CD4-positive, alpha-beta T cell (primary cell): Measurements from ENCODE around the gene TBC1D16. TPM values are rescaled to one million over a fixed set of nuclear protein-coding genes. Genes with fewer than 3 reads are reported as not detected.
"Not testable (repeated sequence)": the region's sequence is repeated elsewhere in the genome, so short reads cannot be mapped to it uniquely, and the experiment has no call there.

Source experiments
- ATAC-seq: fragments of 200-7000 bp; cut with Tn5 transposase; one replicate; pipeline ENCODE4 v1.10.0; 2022; ENCODE audit warnings: mild to moderate bottlenecking; ENCODE audit not compliant: poor library complexity
- CTCF ChIA-PET: fragments of 350-600 bp; sonication (Branson Sonifier 250); formaldehyde crosslinking; loops from one replicate; lab custom pipeline; 2021; ENCODE audit warnings: antibody characterized with exemption, inconsistent platforms; lab: Charles Lee
- POLR2A ChIA-PET: fragments of 350-600 bp; sonication (Branson Sonifier 250); formaldehyde crosslinking; loops from one replicate; lab custom pipeline; 2021; ENCODE audit warnings: antibody characterized with exemption, inconsistent platforms; lab: Charles Lee
- DNase-seq, 14 experiments: peaks; one replicate each; pipeline ENCODE4 v3.0.0-alpha.2; 2013 to 2020; ENCODE audit warnings: mixed read lengths in 2 of 14
- H3K27ac ChIP-seq, 2 donors: one replicate each; pipeline versions ENCODE4 v1.5.1 to v1.7.0; 2013; ENCODE audit warnings: low read length in 2 of 2, low read depth in 1 of 2, mild to moderate bottlenecking in 1 of 2
- H3K27me3 ChIP-seq, 2 experiments: 1 replicate in 1 of 2; 2 replicates in 1 of 2; pipeline versions ENCODE4 v1.6.1 to v1.7.0; 2013; ENCODE audit warnings: low read length in 2 of 2, control low read depth in 1 of 2, mild to moderate bottlenecking in 1 of 2, moderate library complexity in 1 of 2; ENCODE audit not compliant: insufficient read depth in 2 of 2, control insufficient read depth in 1 of 2
- H3K36me3 ChIP-seq: one replicate; pipeline ENCODE4 v1.6.1; 2013; ENCODE audit warnings: low read length, control low read depth; ENCODE audit not compliant: insufficient read depth
- H3K4me1 ChIP-seq: one replicate; pipeline ENCODE4 v1.6.1; 2013; ENCODE audit warnings: low read length, control low read depth; ENCODE audit not compliant: insufficient read depth
- H3K4me3 ChIP-seq: one replicate; pipeline ENCODE4 v1.5.1; 2013; ENCODE audit warnings: mild to moderate bottlenecking, low read length, moderate library complexity
- H3K9me3 ChIP-seq, 2 experiments: 1 replicate in 1 of 2; 2 replicates in 1 of 2; pipeline versions ENCODE4 v1.6.1 to v1.7.0; 2013; ENCODE audit warnings: low read length in 2 of 2, mild to moderate bottlenecking in 2 of 2, control low read depth in 1 of 2, moderate library complexity in 1 of 2; ENCODE audit not compliant: control insufficient read depth in 1 of 2, insufficient read depth in 1 of 2
- H3K27ac Mint-ChIP-seq: one replicate; pipeline ENCODE4 v1.8.0; 2020; ENCODE audit warnings: mixed read lengths
- H3K27me3 Mint-ChIP-seq: one replicate; pipeline ENCODE4 v1.8.0; 2021; ENCODE audit warnings: mixed read lengths
- H3K36me3 Mint-ChIP-seq: one replicate; pipeline ENCODE4 v1.8.0; 2021; ENCODE audit warnings: low read depth, mixed read lengths
- H3K4me1 Mint-ChIP-seq: one replicate; pipeline ENCODE4 v1.8.0; 2021; ENCODE audit warnings: low read depth, mixed read lengths
- H3K4me3 Mint-ChIP-seq: one replicate; pipeline ENCODE4 v1.8.0; 2020; ENCODE audit warnings: mild to moderate bottlenecking, mixed read lengths
- H3K9me3 Mint-ChIP-seq: one replicate; pipeline ENCODE4 v1.8.0; 2020; ENCODE audit warnings: mixed read lengths
- intact Hi-C, 2 experiments: fragments of 100-400 bp; cut with DNase I in 1 of 2; cut with micrococcal nuclease in 1 of 2; formaldehyde crosslinking; loops; one replicate each; pipeline versions ENCODE4 v1.15.1 to v1.9.0; 2023 to 2025; cut with DNase I, micrococcal nuclease
- total RNA-seq, 174 experiments: library from RNA in 2 of 174; stranded (reverse) in 2 of 174; gene quantifications; one replicate each; pipeline ENCODE4 v1.2.3 and lab custom pipeline; 2021 to 2026
- TF ChIP-seq, protein P1 (sequence below): fragments of 200-600 bp; IDR thresholded peaks from one replicate; pipeline ENCODE4 v1.8.0; 2022; ENCODE audit warnings: antibody characterized with exemption, mild to moderate bottlenecking

Gene TBC1D16
- total RNA-seq, 2 experiments from 2014 or later = 1.9 to 2.5 TPM

DNA sequence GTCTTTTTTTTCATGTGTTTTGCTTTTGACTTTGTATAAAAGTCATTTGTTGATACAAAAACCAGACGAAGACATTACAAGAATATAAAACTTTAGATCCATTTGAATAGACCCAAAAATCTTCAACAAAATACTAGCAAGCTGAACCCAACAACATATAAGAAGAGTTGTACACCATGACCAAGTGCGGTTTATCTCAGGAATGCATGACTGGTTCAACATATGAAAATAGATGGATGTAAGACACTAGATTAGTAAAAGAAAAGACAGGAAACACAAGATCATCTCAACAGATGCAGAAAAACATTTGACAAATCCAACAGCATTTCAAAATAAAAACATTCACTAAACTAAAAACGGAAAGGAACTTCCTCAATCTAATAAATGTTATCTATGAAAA, 69.0 kb downstream of the TBC1D16 start:
- no peak overlapping the region for H3K27ac Mint-ChIP-seq
- ATAC-seq (no peak), DNase-seq (no peak)
- H3K27me3 Mint-ChIP-seq = peaks cover 8% of the 10 kb centered on the region
- H3K9me3 ChIP-seq = no peaks in the 10 kb centered on the region
- no peak overlapping the region for H3K4me3 ChIP-seq
- no peaks in the 10 kb centered on the region for H3K9me3 Mint-ChIP-seq
- no peaks in the 10 kb centered on the region for H3K36me3 ChIP-seq
- H3K4me3 Mint-ChIP-seq = no peak overlapping the region
- intact Hi-C loops = no loop called here
- TF ChIP-seq, protein P1, sequence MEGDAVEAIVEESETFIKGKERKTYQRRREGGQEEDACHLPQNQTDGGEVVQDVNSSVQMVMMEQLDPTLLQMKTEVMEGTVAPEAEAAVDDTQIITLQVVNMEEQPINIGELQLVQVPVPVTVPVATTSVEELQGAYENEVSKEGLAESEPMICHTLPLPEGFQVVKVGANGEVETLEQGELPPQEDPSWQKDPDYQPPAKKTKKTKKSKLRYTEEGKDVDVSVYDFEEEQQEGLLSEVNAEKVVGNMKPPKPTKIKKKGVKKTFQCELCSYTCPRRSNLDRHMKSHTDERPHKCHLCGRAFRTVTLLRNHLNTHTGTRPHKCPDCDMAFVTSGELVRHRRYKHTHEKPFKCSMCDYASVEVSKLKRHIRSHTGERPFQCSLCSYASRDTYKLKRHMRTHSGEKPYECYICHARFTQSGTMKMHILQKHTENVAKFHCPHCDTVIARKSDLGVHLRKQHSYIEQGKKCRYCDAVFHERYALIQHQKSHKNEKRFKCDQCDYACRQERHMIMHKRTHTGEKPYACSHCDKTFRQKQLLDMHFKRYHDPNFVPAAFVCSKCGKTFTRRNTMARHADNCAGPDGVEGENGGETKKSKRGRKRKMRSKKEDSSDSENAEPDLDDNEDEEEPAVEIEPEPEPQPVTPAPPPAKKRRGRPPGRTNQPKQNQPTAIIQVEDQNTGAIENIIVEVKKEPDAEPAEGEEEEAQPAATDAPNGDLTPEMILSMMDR = no peak
- H3K4me1 ChIP-seq = peaks cover 4% of the 10 kb centered on the region
- ChIA-PET POLR2A (no interaction called here), CTCF (interaction anchor here (0.5 kb wide), 1 partner anchor 258 kb away, joined by 3 read pairs; no protein-coding TSS in a partner anchor)
- H3K27me3 ChIP-seq = no peaks in the 10 kb centered on the region
- no peak overlapping the region for H3K27ac ChIP-seq
- H3K36me3 Mint-ChIP-seq = no peaks in the 10 kb centered on the region
- no peaks in the 10 kb centered on the region for H3K4me1 Mint-ChIP-seq

DNA sequence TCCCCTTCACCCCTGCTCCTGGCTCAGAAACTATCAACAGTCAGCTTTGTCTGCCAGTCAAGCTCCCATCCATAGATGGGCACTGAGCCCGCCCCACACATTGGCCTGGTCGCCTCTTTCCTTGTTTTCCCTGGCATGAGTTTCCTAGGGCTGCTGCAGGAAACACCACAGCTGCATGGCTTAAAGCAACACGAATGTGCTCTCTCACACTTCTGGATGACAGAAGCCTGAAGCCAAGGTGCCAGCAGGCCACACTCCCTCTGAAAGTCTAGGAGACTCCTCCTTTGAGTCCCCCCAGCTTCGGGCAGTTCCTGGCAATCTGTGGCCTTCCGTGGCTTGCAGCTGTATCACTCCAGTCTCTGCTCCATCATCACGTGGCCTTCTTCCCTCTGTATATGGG, 69.9 kb downstream of the TBC1D16 start:
- CTCF ChIA-PET = interaction anchor here (0.5 kb wide), 1 partner anchor 169 kb away, joined by 3 read pairs; no protein-coding TSS in a partner anchor
- ATAC-seq (no peak), DNase-seq (no peak)
- Mint-ChIP-seq H3K27ac (no peak overlapping the region), H3K36me3 (no peaks in the 10 kb centered on the region), H3K9me3 (no peaks in the 10 kb centered on the region), H3K4me1 (peaks cover 3% of the 10 kb centered on the region), H3K27me3 (peaks cover 8% of the 10 kb centered on the region), H3K4me3 (no peak overlapping the region)
- Histone ChIP-seq H3K36me3 (no peaks in the 10 kb centered on the region), H3K9me3 (no peaks in the 10 kb centered on the region), H3K27me3 (no peaks in the 10 kb centered on the region), H3K4me3 (no peak overlapping the region), H3K27ac (no peak overlapping the region), H3K4me1 (peaks cover 4% of the 10 kb centered on the region)
- intact Hi-C loops = no loop called here
- TF ChIP-seq, protein P1 = no peak
- POLR2A ChIA-PET = no interaction called here

DNA sequence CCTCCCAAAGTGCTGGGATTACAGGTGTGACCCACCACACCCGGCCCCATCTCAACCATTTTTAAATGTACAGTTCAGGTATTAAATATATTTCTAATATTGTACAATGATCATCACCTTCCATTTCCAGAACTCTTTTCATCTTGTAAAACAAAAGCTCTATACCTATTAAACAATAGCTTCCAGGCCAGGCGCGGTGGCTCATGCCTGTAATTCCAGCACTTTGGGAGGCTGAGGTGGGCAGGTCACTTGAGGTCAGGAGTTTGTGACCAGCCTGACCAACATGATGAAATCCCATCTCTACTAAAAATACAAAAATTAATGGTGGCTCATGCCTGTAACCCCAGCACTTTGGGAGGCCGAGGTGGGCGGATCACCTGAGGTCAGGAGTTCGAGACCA, 73.2 kb downstream of the TBC1D16 start:
- H3K4me1 ChIP-seq, H3K27me3 Mint-ChIP-seq, H3K9me3 ChIP-seq, ATAC-seq, intact Hi-C loops, H3K27me3 ChIP-seq, POLR2A ChIA-PET, H3K4me1 Mint-ChIP-seq, DNase-seq, H3K4me3 Mint-ChIP-seq, H3K9me3 Mint-ChIP-seq, H3K4me3 ChIP-seq, H3K36me3 ChIP-seq, H3K27ac Mint-ChIP-seq, H3K36me3 Mint-ChIP-seq, H3K27ac ChIP-seq: not testable (repeated sequence)
- CTCF ChIA-PET = interaction anchor here (0.7 kb wide), 1 partner anchor 41 kb away, joined by 6 read pairs; no protein-coding TSS in a partner anchor

DNA sequence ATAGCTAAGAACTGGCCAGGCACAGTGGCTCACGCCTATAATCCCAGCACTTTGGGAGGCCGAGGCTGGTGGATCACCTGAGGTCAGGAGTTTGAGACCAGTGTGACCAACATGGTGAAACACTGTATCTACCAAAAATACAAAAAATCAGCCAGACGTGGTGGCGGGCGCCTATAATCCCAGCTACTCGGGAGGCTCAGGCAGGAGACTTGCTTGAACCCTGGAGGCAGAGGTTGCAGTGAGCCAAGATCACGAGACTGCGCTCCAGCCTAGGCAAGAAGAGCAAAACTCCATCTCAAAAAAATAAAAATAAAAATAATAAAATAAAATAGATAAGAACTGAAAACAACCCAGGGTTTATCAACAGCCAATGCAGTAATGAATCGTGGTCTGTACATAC, 74.1 kb downstream of the TBC1D16 start:
- H3K27ac ChIP-seq, DNase-seq, H3K4me3 ChIP-seq, H3K4me1 Mint-ChIP-seq, H3K4me1 ChIP-seq, H3K27ac Mint-ChIP-seq, H3K4me3 Mint-ChIP-seq, H3K36me3 Mint-ChIP-seq, H3K9me3 Mint-ChIP-seq, CTCF ChIA-PET, H3K27me3 ChIP-seq, intact Hi-C loops, H3K9me3 ChIP-seq, H3K36me3 ChIP-seq, POLR2A ChIA-PET, ATAC-seq, H3K27me3 Mint-ChIP-seq: not testable (repeated sequence)
